ENCODE measurements around the gene CEACAM3. TPM values are rescaled to one million over a fixed set of nuclear protein-coding genes. Genes with fewer than 3 reads are reported as not detected.

The CEACAM3 gene
- total RNA-seq, 1 experiment from 2014 or later, result not detected

DNA sequence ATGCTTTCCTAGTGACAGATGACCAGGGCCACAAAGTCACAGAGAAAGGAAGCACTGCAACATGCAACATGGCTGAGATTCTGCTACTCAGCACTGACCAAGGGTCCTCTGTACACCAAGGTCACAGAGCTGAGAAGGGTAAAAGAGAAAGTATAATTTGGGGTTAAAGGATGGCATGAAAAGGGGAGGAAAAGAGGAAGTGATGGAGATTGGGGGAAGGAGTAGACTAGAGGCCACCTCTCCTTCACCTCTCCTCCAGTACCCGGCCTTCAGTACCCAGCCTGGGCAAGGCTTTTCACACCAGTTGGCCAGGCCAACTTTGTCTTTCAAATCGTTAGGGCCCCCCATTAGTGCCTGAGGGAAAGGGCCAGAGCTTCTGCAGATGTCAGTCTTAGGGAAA lies 57.4 kb downstream of the CEACAM3 start:
- TF ChIP-seq, protein P1, sequence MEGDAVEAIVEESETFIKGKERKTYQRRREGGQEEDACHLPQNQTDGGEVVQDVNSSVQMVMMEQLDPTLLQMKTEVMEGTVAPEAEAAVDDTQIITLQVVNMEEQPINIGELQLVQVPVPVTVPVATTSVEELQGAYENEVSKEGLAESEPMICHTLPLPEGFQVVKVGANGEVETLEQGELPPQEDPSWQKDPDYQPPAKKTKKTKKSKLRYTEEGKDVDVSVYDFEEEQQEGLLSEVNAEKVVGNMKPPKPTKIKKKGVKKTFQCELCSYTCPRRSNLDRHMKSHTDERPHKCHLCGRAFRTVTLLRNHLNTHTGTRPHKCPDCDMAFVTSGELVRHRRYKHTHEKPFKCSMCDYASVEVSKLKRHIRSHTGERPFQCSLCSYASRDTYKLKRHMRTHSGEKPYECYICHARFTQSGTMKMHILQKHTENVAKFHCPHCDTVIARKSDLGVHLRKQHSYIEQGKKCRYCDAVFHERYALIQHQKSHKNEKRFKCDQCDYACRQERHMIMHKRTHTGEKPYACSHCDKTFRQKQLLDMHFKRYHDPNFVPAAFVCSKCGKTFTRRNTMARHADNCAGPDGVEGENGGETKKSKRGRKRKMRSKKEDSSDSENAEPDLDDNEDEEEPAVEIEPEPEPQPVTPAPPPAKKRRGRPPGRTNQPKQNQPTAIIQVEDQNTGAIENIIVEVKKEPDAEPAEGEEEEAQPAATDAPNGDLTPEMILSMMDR (conservative IDR thresholded peaks at IDR 0.05), result no peak
- no peak for TF ChIP-seq EZH2 (IDR thresholded peaks at IDR 0.05; ENCODE audit: low read depth)
- ChIA-PET CTCF (interaction anchor here (0.6 kb wide), 1 partner anchor 101 kb away, joined by 5 read pairs; no protein-coding TSS in a partner anchor), POLR2A (ENCODE audit: unreplicated experiment) (no interaction called here)
- Histone ChIP-seq H3K27ac (no peak overlapping the region), H3K27me3 (ENCODE audit: insufficient read depth, low read depth) (peaks cover 59% of the 10 kb centered on the region), H3K4me3 (no peak overlapping the region), H3K4me1 (replicated peaks; ENCODE audit: insufficient read depth) (peaks cover 3% of the 10 kb centered on the region; the same call in 1 of the 2 replicates), H3K79me2 (ENCODE audit: low read depth) (no peaks in the 10 kb centered on the region), H4K20me1 (ENCODE audit: insufficient read depth) (no peaks in the 10 kb centered on the region), H3K9me2 (ENCODE audit: insufficient read depth) (no peaks in the 10 kb centered on the region), H3K4me2 (no peak overlapping the region), H3K9me3 (ENCODE audit: insufficient read depth, low read depth) (no peaks in the 10 kb centered on the region), H3K36me3 (ENCODE audit: low read depth) (no peaks in the 10 kb centered on the region), H2AFZ (no peak overlapping the region), H3F3A (ENCODE audit: insufficient read depth, low read depth) (no peaks in the 10 kb centered on the region; the same call in 1 of the 2 replicates)
- no TSS peak for BruUV-seq (replicated peaks)
- no peak for DNase-seq
- intact Hi-C loops (cut with micrococcal nuclease; ENCODE audit: unreplicated experiment), result loop anchor here (10.0 kb wide), 1 partner anchor 1709 kb away; no protein-coding TSS in a partner anchor

DNA sequence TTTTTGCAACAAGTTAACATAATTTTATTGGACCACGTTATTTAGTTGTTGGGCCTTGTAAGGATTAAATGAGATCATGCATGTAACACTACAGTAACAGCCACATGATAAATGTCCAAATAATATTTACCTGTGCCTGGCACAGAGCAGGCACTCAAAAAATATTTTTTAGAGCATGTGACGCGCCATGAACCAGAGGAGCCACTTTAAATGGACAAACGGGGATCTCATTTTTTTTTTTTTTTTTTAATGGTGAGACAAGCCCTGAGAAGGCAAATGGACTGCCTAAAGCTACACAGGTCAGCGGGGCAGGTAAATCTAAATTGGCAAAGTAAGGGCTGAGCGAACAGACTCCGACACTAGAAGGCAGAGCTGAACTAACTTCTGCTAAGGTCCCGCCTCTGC lies 62.8 kb downstream of the CEACAM3 start:
- no peaks in the 10 kb centered on the region for H3K9me2 ChIP-seq (ENCODE audit: insufficient read depth)
- H3K27ac ChIP-seq, result peak overlapping the region; percentile 31; the same call in 1 of the 2 replicates
- H2AFZ ChIP-seq, result peak overlapping the region; percentile 71
- H3K4me2 ChIP-seq, result peak overlapping the region; percentile 96
- intact Hi-C loops (cut with micrococcal nuclease; ENCODE audit: unreplicated experiment), result loop anchor here (1.0 to 10.0 kb wide), 2 partner anchors 25 to 1714 kb away; no protein-coding TSS in a partner anchor
- POLR2A ChIA-PET (ENCODE audit: unreplicated experiment), result interaction anchor here (0.5 to 0.7 kb wide), 4 partner anchors 14 to 536 kb away, joined by 3 read pairs; no protein-coding TSS in a partner anchor
- H3F3A ChIP-seq (ENCODE audit: insufficient read depth, low read depth), result peaks cover 37% of the 10 kb centered on the region
- no peak for DNase-seq
- peaks cover 34% of the 10 kb centered on the region for H4K20me1 ChIP-seq (ENCODE audit: insufficient read depth)
- H3K79me2 ChIP-seq (ENCODE audit: low read depth), result peaks cover 41% of the 10 kb centered on the region
- TF ChIP-seq, protein P1 (conservative IDR thresholded peaks at IDR 0.05), result no peak
- no peak for TF ChIP-seq EZH2 (IDR thresholded peaks at IDR 0.05; ENCODE audit: low read depth)
- H3K36me3 ChIP-seq (ENCODE audit: low read depth), result peaks cover 34% of the 10 kb centered on the region
- H3K27me3 ChIP-seq (ENCODE audit: insufficient read depth, low read depth), result peaks cover 13% of the 10 kb centered on the region
- no TSS peak for BruUV-seq (replicated peaks)
- no peaks in the 10 kb centered on the region for H3K9me3 ChIP-seq (ENCODE audit: insufficient read depth, low read depth)
- peaks cover 35% of the 10 kb centered on the region for H3K4me1 ChIP-seq (replicated peaks; ENCODE audit: insufficient read depth)
- CTCF ChIA-PET, result no interaction called here
- H3K4me3 ChIP-seq, result peak overlapping the region; percentile 98

DNA sequence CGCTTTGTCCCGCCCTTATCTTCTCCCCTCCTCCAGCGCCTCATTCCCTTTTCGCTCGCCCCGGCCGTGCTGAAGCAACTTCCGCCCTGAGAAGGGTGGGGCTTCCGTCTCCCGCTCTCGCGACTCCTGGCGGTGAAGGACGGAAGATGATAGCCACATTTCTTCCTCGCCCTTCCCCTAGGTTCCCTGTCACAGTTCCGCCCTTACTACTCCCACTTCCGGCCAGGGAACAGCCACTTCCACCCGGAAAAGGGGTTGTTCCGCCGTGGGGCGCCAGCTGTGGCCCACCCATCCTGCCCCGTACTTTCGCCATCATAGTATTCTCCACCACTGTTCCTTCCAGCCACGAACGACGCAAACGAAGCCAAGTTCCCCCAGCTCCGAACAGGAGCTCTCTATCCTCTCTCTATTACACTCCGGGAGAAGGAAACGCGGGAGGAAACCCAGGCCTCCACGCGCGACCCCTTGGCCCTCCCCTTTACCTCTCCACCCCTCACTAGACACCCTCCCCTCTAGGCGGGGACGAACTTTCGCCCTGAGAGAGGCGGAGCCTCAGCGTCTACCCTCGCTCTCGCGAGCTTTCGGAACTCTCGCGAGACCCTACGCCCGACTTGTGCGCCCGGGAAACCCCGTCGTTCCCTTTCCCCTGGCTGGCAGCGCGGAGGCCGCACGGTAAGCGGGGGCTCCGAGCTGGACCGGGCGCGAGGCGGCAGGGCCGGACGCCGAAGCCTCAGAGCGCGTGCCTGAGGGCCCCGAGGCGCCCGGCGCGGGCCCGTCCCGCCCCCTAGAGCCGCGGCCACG lies 63.4 kb downstream of the CEACAM3 start, which contains the start of gene RPS19:
TSS of gene RPS19 (plus strand) at position 638 of the 801 bp plus-strand sequence. CDS start 520 bp downstream, outside the sequence.
- peak within 1 kb of the TSS; percentile 96 for H3K27ac ChIP-seq
- TF ChIP-seq, protein P1 (conservative IDR thresholded peaks at IDR 0.05), result peak; percentile 63
- TF ChIP-seq EZH2 (IDR thresholded peaks at IDR 0.05; ENCODE audit: low read depth), result no peak
- TSS peak; percentile 83 for BruUV-seq (replicated peaks)
- H4K20me1 ChIP-seq (ENCODE audit: insufficient read depth), result peaks cover 40% of the 10 kb centered on the region
- ChIA-PET POLR2A (ENCODE audit: unreplicated experiment) (interaction anchor here (0.5 to 0.9 kb wide), 6 partner anchors 14 to 537 kb away, joined by 3 to 4 read pairs (median 3); partner anchors contain the start of gene RABAC1), CTCF (interaction anchor here (0.6 kb wide), 1 partner anchor 84 kb away, joined by 4 read pairs; no protein-coding TSS in a partner anchor)
- peak within 1 kb of the TSS; percentile 98 for H3K4me3 ChIP-seq
- H2AFZ ChIP-seq, result peak within 1 kb of the TSS; percentile 86
- no peaks in the 10 kb centered on the region for H3K9me3 ChIP-seq (ENCODE audit: insufficient read depth, low read depth)
- H3K79me2 ChIP-seq (ENCODE audit: low read depth), result peaks cover 47% of the 10 kb centered on the region
- peak within 1 kb of the TSS; percentile 96 for H3K4me2 ChIP-seq
- intact Hi-C loops (cut with micrococcal nuclease; ENCODE audit: unreplicated experiment), result loop anchor here (1.0 to 10.0 kb wide), 2 partner anchors 24 to 1715 kb away; no protein-coding TSS in a partner anchor
- peaks cover 41% of the 10 kb centered on the region for H3K4me1 ChIP-seq (replicated peaks; ENCODE audit: insufficient read depth)
- peak; percentile 93 to 98 for DNase-seq
- H3K9me2 ChIP-seq (ENCODE audit: insufficient read depth), result no peaks in the 10 kb centered on the region
- peaks cover 40% of the 10 kb centered on the region for H3K36me3 ChIP-seq (ENCODE audit: low read depth)
- peaks cover 43% of the 10 kb centered on the region for H3F3A ChIP-seq (ENCODE audit: insufficient read depth, low read depth)
- H3K27me3 ChIP-seq (ENCODE audit: insufficient read depth, low read depth), result peaks cover 7% of the 10 kb centered on the region
